Hepatocyte (in vitro differentiated cells): Measurements from ENCODE around the gene LDHAL6B. TPM values are rescaled to one million over a fixed set of nuclear protein-coding genes. Genes with fewer than 3 reads are reported as not detected.

ENCODE experiments used
- DNase-seq: peaks from one replicate; pipeline ENCODE4 v3.0.0-alpha.2; 2016; ENCODE audit warnings: low spot score
- H2AFZ ChIP-seq: fragments of 200-600 bp; sonication (generic); 2 replicates; pipeline ENCODE4 v1.6.0; 2016; ENCODE audit warnings: antibody characterized with exemption, mild to moderate bottlenecking
- H3K27ac ChIP-seq: fragments of 200-600 bp; sonication (generic); 2 replicates; pipeline ENCODE4 v1.5.1; 2016; ENCODE audit warnings: mild to moderate bottlenecking
- H3K27me3 ChIP-seq: fragments of 200-600 bp; sonication (generic); 2 replicates; pipeline ENCODE4 v1.6.1; 2016
- H3K36me3 ChIP-seq: fragments of 200-600 bp; sonication (generic); replicated peaks from 2 replicates; pipeline ENCODE4 v1.5.1; 2016; ENCODE audit warnings: low read depth; ENCODE audit not compliant: insufficient read depth
- H3K4me1 ChIP-seq: fragments of 200-600 bp; sonication (generic); 2 replicates; pipeline ENCODE4 v1.5.1; 2016; ENCODE audit warnings: mild to moderate bottlenecking, moderate library complexity; ENCODE audit not compliant: insufficient read depth
- H3K4me2 ChIP-seq: fragments of 200-600 bp; sonication (generic); 2 replicates; pipeline ENCODE4 v1.6.0; 2016
- H3K4me3 ChIP-seq: fragments of 200-600 bp; sonication (generic); 2 replicates; pipeline ENCODE4 v1.5.1; 2016; ENCODE audit warnings: mild to moderate bottlenecking
- H3K79me2 ChIP-seq: fragments of 200-600 bp; sonication (generic); 2 replicates; pipeline ENCODE4 v1.6.0; 2017; ENCODE audit warnings: mild to moderate bottlenecking
- H3K9me2 ChIP-seq: fragments of 200-600 bp; sonication (generic); replicated peaks from 2 replicates; pipeline ENCODE4 v1.6.0; 2017; ENCODE audit warnings: mild to moderate bottlenecking; ENCODE audit not compliant: insufficient read depth
- H3K9me3 ChIP-seq: fragments of 200-600 bp; sonication (generic); 2 replicates; pipeline ENCODE4 v1.5.1; 2016; ENCODE audit warnings: low read depth, mild to moderate bottlenecking
- H4K20me1 ChIP-seq: fragments of 200-600 bp; sonication (generic); 2 replicates; pipeline ENCODE4 v1.6.0; 2016; ENCODE audit warnings: mild to moderate bottlenecking; ENCODE audit not compliant: insufficient read depth, poor library complexity, severe bottlenecking
- CTCF ChIP-seq: fragments of 200-600 bp; sonication (generic); IDR thresholded peaks from 2 replicates; pipeline ENCODE4 v1.5.1; 2016; ENCODE audit warnings: antibody characterized with exemption, mild to moderate bottlenecking; ENCODE audit not compliant: poor library complexity
- EZH2 ChIP-seq: fragments of 200-600 bp; sonication (generic); IDR thresholded peaks from 2 replicates; pipeline ENCODE4 v1.6.1; 2016; ENCODE audit warnings: antibody characterized with exemption, mild to moderate bottlenecking, borderline replicate concordance
- EZH2phosphoT487 ChIP-seq: fragments of 200-600 bp; sonication (generic); IDR thresholded peaks from one replicate; pipeline ENCODE4 v1.6.1; 2018; ENCODE audit warnings: antibody characterized with exemption, mild to moderate bottlenecking, low read depth, moderate library complexity; ENCODE audit not compliant: unreplicated experiment, severe bottlenecking
- WGBS: methylation state at CpG from one replicate; pipeline ENCODE4 v1.1.6; 2016; ENCODE audit warnings: low lambda C conversion rate; ENCODE audit errors: missing lambda C conversion rate; 5-methylcytosine and 5-hydroxymethylcytosine counted together
- polyA plus RNA-seq: library from polyadenylated mRNA; unstranded; fragments of >200 nt; fragmentation: Nextera tagmentation; extraction: Ambion mirVana; gene quantifications from 2 replicates; pipeline ENCODE4 v1.2.1, GENCODE V29; 2016
- total RNA-seq: library from RNA; depleted of rRNA; stranded (reverse); fragments of >200 nt; gene quantifications from 2 replicates; pipeline ENCODE4 v1.2.3, GENCODE V29; 2014

The LDHAL6B gene
- total and polyA plus RNA-seq, 2 experiments from 2014 or later = 0.17 TPM; not detected in 1

GRCh38 chr15:59240036-59240435 lies 33.4 kb downstream of the LDHAL6B start:
- Histone ChIP-seq H3K27ac (no peak overlapping the region), H3K9me3 (no peaks in the 10 kb centered on the region), H2AFZ (no peak overlapping the region), H3K4me1 (no peaks in the 10 kb centered on the region), H3K9me2 (no peaks in the 10 kb centered on the region), H3K27me3 (no peaks in the 10 kb centered on the region), H3K79me2 (no peaks in the 10 kb centered on the region), H3K36me3 (no peaks in the 10 kb centered on the region), H4K20me1 (no peaks in the 10 kb centered on the region), H3K4me2 (no peak overlapping the region), H3K4me3 (no peak overlapping the region)
- 85% methylated on average over 5 of the region's 5 CpGs for WGBS
- no peak for TF ChIP-seq EZH2
- no peak for TF ChIP-seq EZH2phosphoT487
- TF ChIP-seq CTCF = no peak
- DNase-seq = no peak

- Histone ChIP-seq H3K4me1 (no peaks in the 10 kb centered on the region), H3K4me2 (no peak overlapping the region), H3K79me2 (no peaks in the 10 kb centered on the region), H3K27ac (no peak overlapping the region), H2AFZ (no peak overlapping the region), H3K36me3 (no peaks in the 10 kb centered on the region), H4K20me1 (no peaks in the 10 kb centered on the region), H3K9me2 (no peaks in the 10 kb centered on the region), H3K27me3 (no peaks in the 10 kb centered on the region), H3K4me3 (no peak overlapping the region), H3K9me3 (no peaks in the 10 kb centered on the region)
- DNase-seq = no peak
- TF ChIP-seq EZH2 (no peak), EZH2phosphoT487 (no peak), CTCF (no peak)
- 83% methylated on average over 2 of the region's 2 CpGs for WGBS
These were observed 36.0 kb downstream of the LDHAL6B start for GRCh38 chr15:59242649-59243048.

GRCh38 chr15:59243622-59244021 lies 37.0 kb downstream of the LDHAL6B start:
- no peak for TF ChIP-seq EZH2
- TF ChIP-seq CTCF = no peak
- no peak for TF ChIP-seq EZH2phosphoT487
- peak overlapping the region; percentile 39 for H3K27ac ChIP-seq
- no peak overlapping the region for H3K4me2 ChIP-seq
- WGBS = 81% methylated on average over 5 of the region's 5 CpGs
- no peaks in the 10 kb centered on the region for H3K79me2 ChIP-seq
- no peak overlapping the region for H3K4me3 ChIP-seq
- no peaks in the 10 kb centered on the region for H3K27me3 ChIP-seq
- H3K9me2 ChIP-seq = no peaks in the 10 kb centered on the region
- no peaks in the 10 kb centered on the region for H3K36me3 ChIP-seq
- no peaks in the 10 kb centered on the region for H3K9me3 ChIP-seq
- no peak for DNase-seq
- H4K20me1 ChIP-seq = no peaks in the 10 kb centered on the region
- no peaks in the 10 kb centered on the region for H3K4me1 ChIP-seq
- H2AFZ ChIP-seq = no peak overlapping the region

- Histone ChIP-seq H3K4me1 (no peaks in the 10 kb centered on the region), H3K4me2 (no peak overlapping the region), H3K9me2 (no peaks in the 10 kb centered on the region), H3K36me3 (no peaks in the 10 kb centered on the region), H2AFZ (no peak overlapping the region), H3K79me2 (no peaks in the 10 kb centered on the region), H3K4me3 (no peak overlapping the region), H4K20me1 (no peaks in the 10 kb centered on the region), H3K27ac (peak overlapping the region; percentile 46), H3K9me3 (no peaks in the 10 kb centered on the region), H3K27me3 (no peaks in the 10 kb centered on the region)
- DNase-seq = peak; percentile 55
- WGBS = 88% methylated on average over 3 of the region's 3 CpGs
- TF ChIP-seq EZH2phosphoT487 (no peak), EZH2 (no peak), CTCF (no peak)
These were observed 37.7 kb downstream of the LDHAL6B start for GRCh38 chr15:59244337-59244736.
